Right cardiac atrium (tissue), 5 donors: ENCODE data around the gene EXOC7. TPM values are rescaled to one million over a fixed set of nuclear protein-coding genes. Genes with fewer than 3 reads are reported as not detected.
A peak's percentile ranks its signal among the peaks of the same experiment; 100 is the strongest.

ENCODE experiments used
- ATAC-seq, 2 donors: fragments of 200-7000 bp; cut with Tn5 transposase; one replicate each; pipeline versions ENCODE4 v1.8.0 to v1.9.1; 2020; ENCODE audit warnings: moderate library complexity in 2 of 2, mild to moderate bottlenecking in 1 of 2
- DNase-seq, 3 donors: peaks; one replicate each; pipeline ENCODE4 v3.0.0-alpha.2; 2020
- H3K27ac ChIP-seq: one replicate; pipeline ENCODE4 v1.5.1; 2013; ENCODE audit warnings: mild to moderate bottlenecking, low read length, control low read depth, moderate library complexity
- H3K27me3 ChIP-seq: one replicate; pipeline ENCODE4 v1.6.1; 2013; ENCODE audit not compliant: control insufficient read depth, insufficient read depth
- H3K4me1 ChIP-seq: one replicate; pipeline ENCODE4 v1.6.1; 2013; ENCODE audit warnings: low read length; ENCODE audit not compliant: control insufficient read depth, insufficient read depth
- H3K4me3 ChIP-seq: one replicate; pipeline ENCODE4 v1.5.1; 2013; ENCODE audit warnings: low read length, control low read depth
- H3K9me3 ChIP-seq: one replicate; pipeline ENCODE4 v1.6.1; 2013; ENCODE audit warnings: low read length; ENCODE audit not compliant: control insufficient read depth
- WGBS: extraction: QIAGEN DNeasy Blood & Tissue Kit; methylation state at CpG from one replicate; pipeline ENCODE4 v1.1.7; 2013; 5-methylcytosine and 5-hydroxymethylcytosine counted together
- intact Hi-C, 4 donors: fragments of 100-400 bp; cut with DNase I; formaldehyde crosslinking; loops; one replicate each; pipeline versions ENCODE4 v1.11.0 to v1.14.0; 2022 to 2023
- polyA plus RNA-seq: library from polyadenylated mRNA; stranded (reverse); fragments of 200-250 nt; gene quantifications from one replicate; pipeline ENCODE4 v1.2.3, GENCODE V29; 2013
- total RNA-seq, 4 donors: library from RNA; stranded (reverse); fragmentation: NEBNext Ultra II Directional; extraction: Animal tissue kit (Norgen Biotek cat#: 25700); gene quantifications; one replicate each; pipeline ENCODE4 v1.2.1, GENCODE V29; 2021
- donor health status: healthy with polysubstance abuse.
- donor health status: DM: no; HTN: yes; CAD: no.
- donor health status: DM: no; HTN: no; CAD: no.
- donor health status: DM: no; HTN: yes; CAD: no; lungs with severe emphysema.
- donor health status: DM: yes; HTN: yes; CAD: no.

Gene EXOC7
- total and polyA plus RNA-seq, 5 donors = 40.4 to 93.5 (median 81.9) TPM

GRCh38 chr17:76146053-76146851 is 42.7 kb upstream of the EXOC7 start:
- DNase-seq (peak in 1 of 3 donors; percentile 43), ATAC-seq (no peak)
- Histone ChIP-seq H3K4me3 (no peak overlapping the region), H3K9me3 (no peaks in the 10 kb centered on the region), H3K27me3 (no peaks in the 10 kb centered on the region), H3K4me1 (no peaks in the 10 kb centered on the region), H3K27ac (no peak overlapping the region)
- intact Hi-C loops = no loop called here
- WGBS = 87% methylated on average over 22 of the region's 22 CpGs

GRCh38 chr17:76145231-76146052 is 41.9 kb upstream of the EXOC7 start:
- H3K9me3 ChIP-seq = no peaks in the 10 kb centered on the region
- H3K27ac ChIP-seq = no peak overlapping the region
- H3K27me3 ChIP-seq = no peaks in the 10 kb centered on the region
- WGBS = 61% methylated on average over 25 of the region's 25 CpGs
- DNase-seq (no peak), ATAC-seq (no peak)
- H3K4me3 ChIP-seq = no peak overlapping the region
- H3K4me1 ChIP-seq = no peaks in the 10 kb centered on the region
- intact Hi-C loops = no loop called here

GRCh38 chr17:76142585-76143041 is 39.0 kb upstream of the EXOC7 start:
- intact Hi-C loops = no loop called here
- no peaks in the 10 kb centered on the region for H3K4me1 ChIP-seq

GRCh38 chr17:76142039-76142584 is 38.5 kb upstream of the EXOC7 start:
- no peak for ATAC-seq
- Histone ChIP-seq H3K27me3 (no peaks in the 10 kb centered on the region), H3K4me1 (no peaks in the 10 kb centered on the region), H3K27ac (no peak overlapping the region), H3K4me3 (no peak overlapping the region), H3K9me3 (no peaks in the 10 kb centered on the region)
- peak in 1 of 3 donors; percentile 37 for DNase-seq
- intact Hi-C loops = no loop called here
- 55% methylated on average over 10 of the region's 10 CpGs for WGBS

More at GRCh38 chr17:76142585-76143041, 39.0 kb upstream of the EXOC7 start:
- ATAC-seq (no peak), DNase-seq (no peak)
- H3K4me3 ChIP-seq = no peak overlapping the region
- no peaks in the 10 kb centered on the region for H3K9me3 ChIP-seq
- WGBS = 90% methylated on average over 6 of the region's 6 CpGs
- H3K27ac ChIP-seq = no peak overlapping the region
- no peaks in the 10 kb centered on the region for H3K27me3 ChIP-seq

DNA sequence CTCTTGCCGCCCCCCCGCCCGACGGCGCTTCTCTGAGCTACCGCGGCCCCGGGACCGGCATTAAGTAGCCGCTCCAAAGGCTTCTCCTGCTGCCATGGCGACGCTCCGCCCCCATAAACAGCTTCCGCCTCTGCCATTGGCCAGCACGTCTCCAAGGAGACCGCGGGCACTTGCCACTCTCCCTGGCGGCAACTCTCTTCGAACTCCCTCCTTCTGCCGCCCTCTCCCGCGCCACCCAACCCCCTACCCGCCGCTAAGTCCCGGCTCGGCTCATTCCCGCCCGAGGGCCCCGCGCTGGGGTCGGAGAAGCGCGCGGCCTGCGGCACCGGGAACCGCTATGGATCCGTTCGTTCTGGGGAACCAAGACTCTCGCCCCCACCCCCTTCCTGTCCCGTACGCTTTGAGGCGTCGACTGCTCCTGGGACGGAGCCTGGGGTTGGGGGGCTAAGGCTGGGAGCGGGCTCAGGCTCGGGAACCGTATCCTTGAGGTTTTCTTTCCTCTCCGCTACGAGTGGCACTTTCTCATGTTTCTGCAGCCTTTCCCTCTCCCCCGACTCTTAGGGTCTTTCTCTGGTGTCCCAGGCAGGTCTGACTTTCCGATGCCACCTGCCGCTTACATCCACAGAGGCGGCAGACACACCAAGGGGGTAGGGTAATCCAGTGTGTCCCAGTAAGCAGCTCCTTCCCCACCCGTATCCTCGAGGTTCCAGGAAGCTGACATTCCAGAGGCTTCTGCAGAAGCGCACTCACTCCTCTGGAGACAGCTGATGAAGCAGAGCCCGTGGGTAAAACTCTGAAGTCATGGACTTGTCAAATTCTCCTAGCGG is 37.8 kb upstream of the EXOC7 start, which contains the start of gene FOXJ1:
Gene FOXJ1 (minus strand): TSS at position 34 of the 827 bp plus-strand sequence. CDS start 850 bp downstream, outside the sequence.
- Histone ChIP-seq H3K9me3 (no peaks in the 10 kb centered on the region), H3K27ac (no peak within 1 kb of the TSS), H3K4me3 (peak within 1 kb of the TSS; percentile 18), H3K4me1 (no peaks in the 10 kb centered on the region), H3K27me3 (no peaks in the 10 kb centered on the region)
- intact Hi-C loops = no loop called here
- ATAC-seq (peak; percentile 93), DNase-seq (peak; percentile 89 to 95 (median 95))
- WGBS = 4% methylated on average over 59 of the region's 59 CpGs

GRCh38 chr17:76140661-76141211 is 37.1 kb upstream of the EXOC7 start:
- 3% methylated on average over 24 of the region's 24 CpGs for WGBS
- H3K27me3 ChIP-seq = no peaks in the 10 kb centered on the region
- ATAC-seq = no peak
- no peaks in the 10 kb centered on the region for H3K9me3 ChIP-seq
- DNase-seq = no peak
- H3K27ac ChIP-seq = no peak overlapping the region
- intact Hi-C loops = no loop called here
- H3K4me1 ChIP-seq = no peaks in the 10 kb centered on the region
- H3K4me3 ChIP-seq = peak overlapping the region; percentile 18

GRCh38 chr17:76139801-76140660 is 36.4 kb upstream of the EXOC7 start:
- DNase-seq = peak in 2 of 3 donors; percentile 64 to 69
- H3K4me3 ChIP-seq = no peak overlapping the region
- WGBS = 8% methylated on average over 78 of the region's 78 CpGs
- no peak overlapping the region for H3K27ac ChIP-seq
- no peaks in the 10 kb centered on the region for H3K27me3 ChIP-seq
- ATAC-seq = peak in 1 of 2 donors; percentile 6
- H3K9me3 ChIP-seq = no peaks in the 10 kb centered on the region
- intact Hi-C loops = no loop called here
- no peaks in the 10 kb centered on the region for H3K4me1 ChIP-seq

DNA sequence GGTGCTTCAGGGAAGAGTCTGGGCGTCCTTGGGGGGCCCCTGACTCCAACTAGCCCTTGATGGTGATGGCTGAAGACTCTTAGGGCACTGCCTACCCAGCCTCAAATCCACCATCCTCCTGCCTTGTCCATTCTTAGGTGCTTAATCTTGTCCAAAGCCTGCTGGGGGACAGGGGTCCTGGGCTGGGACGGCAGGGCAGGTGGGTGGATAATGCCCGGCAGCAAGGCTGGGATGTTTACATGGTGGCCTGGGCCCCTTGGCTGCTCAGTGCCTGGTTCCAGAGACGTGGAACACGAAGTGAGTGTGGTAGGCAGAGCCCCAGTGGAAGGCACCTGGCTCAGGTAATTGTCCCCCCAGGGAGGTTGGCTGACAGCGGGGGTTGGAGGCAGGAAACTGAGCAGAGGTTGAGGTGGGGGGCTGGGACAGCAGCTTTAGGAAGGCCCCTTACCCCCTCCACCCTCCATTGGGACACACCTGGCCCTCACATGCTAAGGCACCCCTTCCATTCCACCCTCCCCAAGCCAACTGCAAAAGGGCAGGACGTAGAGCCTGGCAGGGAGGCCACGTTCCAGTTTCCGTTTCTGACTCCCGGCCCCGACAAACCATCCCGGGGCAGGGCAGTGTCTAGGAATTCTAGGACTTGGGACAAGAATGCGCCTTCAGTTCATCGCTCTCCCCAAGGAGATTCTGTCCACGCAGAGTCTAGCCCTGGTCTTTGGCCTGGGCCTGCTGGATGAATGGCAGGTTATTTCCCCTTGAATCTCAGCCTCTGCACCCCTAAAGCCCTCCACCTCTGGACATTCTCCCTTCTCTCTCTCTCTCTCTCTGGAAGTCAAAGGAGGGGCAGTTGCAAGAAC is 35.5 kb upstream of the EXOC7 start:
- 38% methylated on average over 15 of the region's 15 CpGs for whole genome bisulfite sequencing
- ATAC-seq (no peak), DNase-seq (peak in 1 of 3 donors; percentile 17)
- Histone ChIP-seq H3K4me1 (no peaks in the 10 kb centered on the region), H3K27ac (no peak overlapping the region), H3K27me3 (no peaks in the 10 kb centered on the region), H3K9me3 (no peaks in the 10 kb centered on the region), H3K4me3 (no peak overlapping the region)
- intact Hi-C loops = no loop called here
